ENCODE measurements around the gene ZNF532. TPM values are rescaled to one million over a fixed set of nuclear protein-coding genes. Genes with fewer than 3 reads are reported as not detected.

ZNF532 gene
- total RNA-seq, 1 experiment from 2014 or later, result 258 TPM

DNA sequence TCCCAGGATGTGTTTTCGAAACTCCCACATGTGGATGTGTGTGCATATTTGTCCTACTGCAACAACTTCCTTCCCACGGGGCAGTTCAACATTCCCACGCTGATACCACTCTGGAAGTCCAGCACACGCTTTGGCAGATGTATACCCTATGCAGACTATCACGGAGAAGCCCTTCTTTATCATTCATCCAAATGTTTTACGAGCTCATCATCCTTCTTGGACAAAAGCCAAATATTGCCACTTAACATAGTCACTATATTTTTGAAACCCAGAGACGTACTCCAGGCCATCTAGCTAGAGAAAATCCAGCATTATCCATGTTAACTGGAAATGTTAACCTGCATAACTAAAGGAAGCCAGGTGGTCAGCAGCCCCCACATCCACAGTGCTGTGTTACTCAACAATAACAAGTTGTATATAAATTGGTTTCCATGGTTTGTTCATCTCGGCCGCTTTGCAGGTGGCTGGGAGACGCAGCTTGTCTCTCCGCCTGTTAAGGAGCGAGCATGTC is 131.5 kb downstream of the ZNF532 start:
- TF ChIP-seq CTCF (conservative IDR thresholded peaks at IDR 0.05), result no peak
- Mint-ChIP-seq H3K27me3 (ENCODE audit: low read depth) (no peaks in the 10 kb centered on the region; the same call in 1 of the 2 replicates), H3K4me3 (no peak overlapping the region), H3K9me3 (no peaks in the 10 kb centered on the region), H3K36me3 (ENCODE audit: insufficient read depth in 1 of 3, low read depth in 3 of 3) (no peaks in the 10 kb centered on the region), H3K4me1 (peaks cover 24 to 29% of the 10 kb centered on the region in 2 experiments), H3K27ac (no peak overlapping the region; a peak in 1 of 7 replicates)
- Histone ChIP-seq H2AK5ac (ENCODE audit: insufficient read length, low read length) (no peak overlapping the region), H3K27me3 (ENCODE audit: insufficient read depth, low read length) (no peaks in the 10 kb centered on the region), H3T11ph (ENCODE audit: low read length) (no peak overlapping the region), H2BK12ac (ENCODE audit: insufficient read length, low read depth, low read length) (no peak overlapping the region), H4K8ac (replicated peaks; ENCODE audit: insufficient read length, low read depth, low read length) (no peak overlapping the region), H3K4me2 (ENCODE audit: insufficient read depth, insufficient read length, low read length) (no peak overlapping the region), H2BK5ac (ENCODE audit: insufficient read length, low read length) (no peak overlapping the region), H4K91ac (ENCODE audit: insufficient read length, low read depth, low read length) (no peak overlapping the region), H3K4ac (ENCODE audit: low read depth, low read length) (no peak overlapping the region), H2BK15ac (ENCODE audit: low read depth, low read length) (no peak overlapping the region), H3K18ac (ENCODE audit: insufficient read length, low read depth, low read length) (no peak overlapping the region), H3K23me2 (ENCODE audit: insufficient read length, low read depth, low read length, poor library complexity, severe bottlenecking) (no peaks in the 10 kb centered on the region), H3K9me3 (ENCODE audit: control insufficient read depth, low read depth, low read length) (no peaks in the 10 kb centered on the region), H4K5ac (ENCODE audit: insufficient read length, low read depth, low read length) (no peak overlapping the region), H3K79me1 (ENCODE audit: insufficient read depth, low read depth, low read length, poor library complexity, severe bottlenecking) (no peaks in the 10 kb centered on the region), H3K23ac (ENCODE audit: insufficient read length, low read depth, low read length) (no peak overlapping the region), H2BK120ac (ENCODE audit: low read depth, low read length, poor library complexity, severe bottlenecking) (no peak overlapping the region), H3K79me2 (ENCODE audit: insufficient read depth, low read length) (no peaks in the 10 kb centered on the region), H3K27ac (ENCODE audit: insufficient read length, low read depth, low read length) (no peak overlapping the region), H3K56ac (ENCODE audit: insufficient read length, low read depth, low read length) (no peak overlapping the region), H3K4me1 (ENCODE audit: insufficient read depth, low read length) (no peaks in the 10 kb centered on the region), H3K14ac (ENCODE audit: insufficient read depth, low read length) (no peak overlapping the region), H2AFZ (ENCODE audit: low read length) (no peak overlapping the region), H4K20me1 (ENCODE audit: control insufficient read depth, insufficient read depth, insufficient read length) (no peaks in the 10 kb centered on the region), H2BK20ac (ENCODE audit: low read depth, low read length, poor library complexity, severe bottlenecking) (no peak overlapping the region), H3K9ac (ENCODE audit: extremely low read depth, insufficient read length, low read length) (no peak overlapping the region)
- no CpG with 5 or more reads among the region's 12 CpGs for WGBS (ENCODE audit: extremely low coverage, insufficient read length, low lambda C conversion rate)
- no peak for DNase-seq

Data from H9 (cell line).